ENCODE measurements around the gene POLR3GL. TPM values are rescaled to one million over a fixed set of nuclear protein-coding genes. Genes with fewer than 3 reads are reported as not detected.

Gene POLR3GL
- total and polyA plus RNA-seq, 10 of the 15 experiments (the other 5 are each of a cell fraction or from before 2014, with no cell fraction given): 12.8 to 47.0 (median 26.6) TPM

- TF ChIP-seq, protein P1, sequence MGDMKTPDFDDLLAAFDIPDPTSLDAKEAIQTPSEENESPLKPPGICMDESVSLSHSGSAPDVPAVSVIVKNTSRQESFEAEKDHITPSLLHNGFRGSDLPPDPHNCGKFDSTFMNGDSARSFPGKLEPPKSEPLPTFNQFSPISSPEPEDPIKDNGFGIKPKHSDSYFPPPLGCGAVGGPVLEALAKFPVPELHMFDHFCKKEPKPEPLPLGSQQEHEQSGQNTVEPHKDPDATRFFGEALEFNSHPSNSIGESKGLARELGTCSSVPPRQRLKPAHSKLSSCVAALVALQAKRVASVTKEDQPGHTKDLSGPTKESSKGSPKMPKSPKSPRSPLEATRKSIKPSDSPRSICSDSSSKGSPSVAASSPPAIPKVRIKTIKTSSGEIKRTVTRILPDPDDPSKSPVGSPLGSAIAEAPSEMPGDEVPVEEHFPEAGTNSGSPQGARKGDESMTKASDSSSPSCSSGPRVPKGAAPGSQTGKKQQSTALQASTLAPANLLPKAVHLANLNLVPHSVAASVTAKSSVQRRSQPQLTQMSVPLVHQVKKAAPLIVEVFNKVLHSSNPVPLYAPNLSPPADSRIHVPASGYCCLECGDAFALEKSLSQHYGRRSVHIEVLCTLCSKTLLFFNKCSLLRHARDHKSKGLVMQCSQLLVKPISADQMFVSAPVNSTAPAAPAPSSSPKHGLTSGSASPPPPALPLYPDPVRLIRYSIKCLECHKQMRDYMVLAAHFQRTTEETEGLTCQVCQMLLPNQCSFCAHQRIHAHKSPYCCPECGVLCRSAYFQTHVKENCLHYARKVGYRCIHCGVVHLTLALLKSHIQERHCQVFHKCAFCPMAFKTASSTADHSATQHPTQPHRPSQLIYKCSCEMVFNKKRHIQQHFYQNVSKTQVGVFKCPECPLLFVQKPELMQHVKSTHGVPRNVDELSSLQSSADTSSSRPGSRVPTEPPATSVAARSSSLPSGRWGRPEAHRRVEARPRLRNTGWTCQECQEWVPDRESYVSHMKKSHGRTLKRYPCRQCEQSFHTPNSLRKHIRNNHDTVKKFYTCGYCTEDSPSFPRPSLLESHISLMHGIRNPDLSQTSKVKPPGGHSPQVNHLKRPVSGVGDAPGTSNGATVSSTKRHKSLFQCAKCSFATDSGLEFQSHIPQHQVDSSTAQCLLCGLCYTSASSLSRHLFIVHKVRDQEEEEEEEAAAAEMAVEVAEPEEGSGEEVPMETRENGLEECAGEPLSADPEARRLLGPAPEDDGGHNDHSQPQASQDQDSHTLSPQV (IDR thresholded peaks at IDR 0.05): no peak
- TF ChIP-seq TCF12 (IDR thresholded peaks at IDR 0.05; ENCODE audit: low read depth, low read length) (no peak), BCLAF1 (IDR thresholded peaks at IDR 0.05) (no peak), CEBPB (IDR thresholded peaks at IDR 0.05; ENCODE audit: borderline replicate concordance in 1 of 2, low read depth in 2 of 2, low read length in 2 of 2) (no peak)
Observed at GRCh38 chr1:145991735-145992412, 27.4 kb downstream of the POLR3GL start (continued).

Measured in GM12878 (cell line).